GM19452 (cell line): ENCODE results near the gene RIBC2.

ENCODE experiments used
- ATAC-seq: cut with Tn5 transposase; IDR thresholded peaks from one replicate; pipeline ENCODE4 v1.9.1; 2021; ENCODE audit not compliant: unreplicated experiment

Gene RIBC2

DNA sequence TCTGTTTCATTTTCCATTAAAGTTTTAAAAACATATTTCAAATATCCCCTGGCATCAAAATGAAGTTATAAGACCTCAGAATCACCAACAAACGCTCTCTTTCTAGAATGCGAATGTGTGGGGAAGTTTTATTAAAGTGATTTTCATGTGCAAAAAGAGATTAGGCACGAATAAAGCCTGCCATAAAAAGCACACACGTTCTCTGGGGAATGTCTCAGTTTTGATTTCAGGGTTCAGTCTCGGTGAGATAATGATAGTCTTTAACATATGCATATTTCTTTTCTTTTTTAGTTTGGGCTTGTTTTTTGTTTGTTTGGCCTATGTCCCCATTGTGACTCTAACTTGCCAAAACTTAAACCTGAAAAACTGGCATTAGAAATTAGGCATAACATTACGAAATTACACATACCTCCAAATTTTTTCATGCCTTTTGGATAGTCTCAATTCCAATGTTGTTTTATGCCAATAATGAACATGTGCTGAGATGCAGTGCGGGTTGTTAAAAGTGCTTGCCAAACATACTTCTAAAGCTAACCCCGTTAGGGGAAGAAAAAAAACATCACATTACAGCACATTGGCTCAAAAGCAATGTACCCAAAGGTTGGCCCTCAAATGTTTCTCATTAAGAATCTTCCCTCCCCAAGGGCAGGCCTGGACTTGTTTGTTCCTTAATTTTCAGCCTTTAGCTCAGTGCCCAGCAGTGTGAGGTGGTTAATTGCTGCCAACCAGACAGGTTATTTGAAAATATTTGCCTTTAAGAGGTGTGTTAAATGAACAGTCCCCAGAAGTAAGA is 56.0 kb downstream of the RIBC2 start:
- ATAC-seq, result no peak

DNA sequence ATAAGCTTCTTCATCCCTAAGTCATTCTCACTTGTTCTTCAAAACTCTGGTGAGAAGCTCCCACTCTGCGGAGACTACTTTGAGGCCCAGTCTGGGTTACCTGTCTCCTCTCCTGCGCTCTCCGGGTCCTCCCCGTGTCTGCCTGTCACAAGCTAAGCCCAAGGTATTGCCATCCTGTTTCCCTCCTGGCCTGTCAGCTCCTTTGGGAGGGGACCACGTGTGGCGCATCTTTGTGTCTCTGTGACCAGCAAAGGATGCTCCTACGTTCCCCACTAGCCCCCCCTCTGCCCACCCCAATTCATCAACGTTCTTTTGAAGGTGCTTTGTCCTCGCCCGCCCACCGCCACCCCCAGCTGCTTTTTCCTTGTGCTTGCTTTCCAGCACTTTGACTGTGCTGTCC is 57.4 kb downstream of the RIBC2 start:
- ATAC-seq, result no peak

DNA sequence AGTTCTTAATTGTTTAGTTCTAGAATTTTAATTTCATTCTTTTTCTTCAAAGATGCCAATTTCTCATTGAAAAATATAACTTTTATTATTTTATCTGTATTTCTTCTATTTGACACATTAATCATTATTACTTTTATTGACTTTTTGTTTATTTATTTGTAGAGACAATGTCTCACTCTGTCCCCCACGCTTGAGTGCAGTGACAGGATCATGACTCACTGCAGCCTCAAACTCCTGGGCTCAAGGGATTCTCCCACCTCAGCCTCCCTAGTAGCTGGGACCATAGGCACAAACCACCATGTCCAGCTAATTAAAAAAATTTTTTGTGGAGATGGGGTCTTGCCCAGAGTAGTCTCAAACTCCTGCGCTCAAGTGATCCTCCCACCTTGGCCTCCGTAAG is 58.9 kb downstream of the RIBC2 start:
- ATAC-seq, result no peak

DNA sequence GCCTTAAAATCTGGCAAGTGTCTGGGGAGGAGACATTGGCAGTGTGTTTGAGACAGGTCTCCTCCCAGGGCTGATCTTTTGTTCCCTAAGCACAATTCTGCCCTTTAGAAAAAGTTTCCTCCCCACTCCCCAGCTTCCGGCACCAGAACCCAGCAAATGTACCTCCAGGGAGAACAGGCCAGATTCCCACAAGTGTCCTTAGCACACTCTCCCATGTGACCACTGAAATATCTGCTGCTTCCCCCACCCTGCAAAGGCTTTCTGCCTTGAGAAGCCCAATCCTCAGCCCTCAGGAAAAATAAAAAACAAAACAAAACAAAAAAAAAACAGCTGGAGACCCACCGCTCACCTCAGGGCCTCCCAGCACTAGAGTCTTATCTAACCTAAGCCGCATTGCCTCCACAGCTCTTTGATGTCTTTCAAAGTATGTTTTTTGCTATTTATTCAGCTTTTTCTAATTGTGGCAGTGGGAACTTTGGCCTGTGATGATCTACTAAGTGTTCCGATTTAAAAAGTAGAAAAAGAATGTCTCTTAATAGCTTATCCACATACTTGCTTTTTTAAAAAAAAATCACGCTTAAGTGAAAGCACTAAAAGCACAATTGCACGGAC is 60.2 kb downstream of the RIBC2 start:
- ATAC-seq, result no peak

DNA sequence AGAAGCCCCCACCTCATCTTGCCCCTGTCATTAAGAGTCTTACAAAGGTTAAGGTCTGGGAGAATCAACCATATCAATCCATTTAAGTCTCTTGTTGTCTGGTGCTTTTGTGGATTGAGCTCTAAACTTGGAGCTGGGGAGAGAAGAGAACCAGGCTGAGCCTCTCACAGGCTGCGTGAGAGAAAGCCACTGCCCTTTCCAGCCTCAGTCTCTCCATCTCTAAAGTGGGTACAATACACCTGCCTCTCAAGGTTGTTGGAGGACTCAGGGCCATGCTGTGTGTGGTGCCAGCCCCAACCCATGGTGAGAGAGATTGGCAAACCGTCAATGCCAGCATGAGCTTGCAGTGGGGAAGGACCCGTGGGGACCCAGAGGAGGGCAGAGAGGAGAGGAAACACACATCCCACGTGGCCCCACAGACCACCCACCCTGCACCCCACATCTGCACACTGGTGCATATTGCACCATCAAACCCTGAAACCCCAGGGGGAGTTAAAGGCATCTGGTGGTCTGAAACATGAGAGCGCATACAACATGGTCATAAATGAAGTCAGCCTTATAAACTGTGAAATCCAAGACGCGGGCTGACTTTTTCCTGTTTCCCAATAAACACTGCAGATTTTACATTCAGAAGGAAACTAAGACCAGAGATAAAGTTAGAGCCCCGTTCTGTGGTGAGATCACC is 61.7 kb downstream of the RIBC2 start:
- no peak for ATAC-seq

DNA sequence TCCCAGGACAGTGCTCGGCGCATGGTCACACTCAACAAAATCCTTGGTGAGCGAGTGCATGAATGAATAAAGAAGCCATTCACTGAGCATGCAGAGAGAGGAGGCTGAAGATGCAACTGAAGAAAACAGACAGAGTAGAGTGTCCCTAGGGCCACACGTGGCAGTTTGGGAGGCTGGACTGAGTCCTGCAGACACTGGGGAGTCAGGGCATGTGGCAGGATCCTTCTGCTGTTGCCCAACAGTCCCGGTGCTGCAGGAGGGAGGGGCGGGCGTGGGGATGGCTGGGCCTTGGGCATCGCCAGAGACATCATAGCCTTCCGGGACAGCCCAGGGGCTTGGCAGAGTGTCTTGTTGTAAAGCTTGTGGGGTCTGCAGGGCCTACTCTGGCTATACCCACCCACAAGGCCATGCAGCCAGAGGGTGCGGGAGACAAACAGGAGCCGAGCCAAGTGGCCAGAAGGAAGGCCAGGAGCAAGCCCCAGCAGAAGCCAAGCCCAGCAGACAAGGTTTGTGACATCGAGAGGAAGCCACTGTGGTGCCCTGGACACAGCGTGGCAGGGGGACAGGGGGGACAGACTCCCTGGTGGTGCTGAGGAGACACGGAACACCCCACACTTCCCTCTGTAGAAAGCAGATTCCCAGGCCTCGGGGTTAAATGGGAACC is 62.5 kb downstream of the RIBC2 start:
- no peak for ATAC-seq

DNA sequence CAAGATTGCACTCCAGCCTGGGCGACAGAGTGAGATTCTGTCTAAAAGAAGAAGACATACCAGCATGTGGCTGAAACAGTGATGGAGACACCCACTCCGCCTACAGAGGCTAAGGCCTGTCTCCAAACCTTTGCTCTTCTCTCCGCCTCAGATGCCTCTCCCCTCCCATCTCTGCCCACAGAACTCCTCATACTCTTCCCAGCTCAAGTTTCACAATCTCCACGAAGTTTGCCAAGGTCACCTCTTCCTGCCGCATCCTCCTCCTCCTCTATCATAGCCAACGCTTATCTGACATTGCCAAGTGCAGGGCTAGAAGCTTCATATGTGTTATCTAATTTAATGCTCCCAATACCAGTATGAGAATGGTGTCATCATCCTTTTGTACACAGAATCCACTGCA is 63.3 kb downstream of the RIBC2 start:
- ATAC-seq, result no peak

DNA sequence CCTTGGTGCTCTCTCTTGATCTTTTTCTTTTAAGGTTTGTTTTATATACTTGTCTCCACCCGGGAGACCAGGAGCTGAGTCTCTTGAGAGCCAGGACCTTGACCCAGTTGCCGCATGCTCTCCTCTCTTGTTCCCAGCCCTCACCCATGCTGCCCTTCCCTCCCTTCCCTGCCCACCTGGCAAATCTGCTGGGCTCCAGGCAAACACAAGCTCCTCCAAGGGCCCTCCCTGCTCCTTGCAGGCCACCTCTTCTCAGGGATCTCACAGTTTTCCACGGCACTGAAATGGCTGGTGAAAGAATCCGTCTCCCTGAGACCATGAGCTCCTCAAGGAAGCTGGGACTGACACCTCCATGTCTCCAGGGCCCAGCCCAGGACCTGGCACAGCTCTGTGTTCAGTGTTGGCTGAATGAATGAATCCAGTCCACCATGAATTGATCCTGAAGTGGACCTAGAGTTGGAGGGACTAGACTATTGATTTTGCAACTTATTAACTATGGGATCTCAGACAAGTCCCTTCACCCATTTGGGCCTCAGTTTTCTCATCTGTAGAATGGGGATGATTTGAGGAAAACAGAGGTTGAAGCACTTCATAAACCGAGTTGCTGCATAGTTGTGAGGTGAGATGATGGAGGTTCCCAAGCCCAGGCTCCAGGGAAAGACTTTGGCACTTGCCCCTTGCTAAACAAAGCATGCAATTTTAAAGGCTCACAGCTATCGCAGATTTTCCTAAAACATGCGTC is 64.0 kb downstream of the RIBC2 start:
- no peak for ATAC-seq

DNA sequence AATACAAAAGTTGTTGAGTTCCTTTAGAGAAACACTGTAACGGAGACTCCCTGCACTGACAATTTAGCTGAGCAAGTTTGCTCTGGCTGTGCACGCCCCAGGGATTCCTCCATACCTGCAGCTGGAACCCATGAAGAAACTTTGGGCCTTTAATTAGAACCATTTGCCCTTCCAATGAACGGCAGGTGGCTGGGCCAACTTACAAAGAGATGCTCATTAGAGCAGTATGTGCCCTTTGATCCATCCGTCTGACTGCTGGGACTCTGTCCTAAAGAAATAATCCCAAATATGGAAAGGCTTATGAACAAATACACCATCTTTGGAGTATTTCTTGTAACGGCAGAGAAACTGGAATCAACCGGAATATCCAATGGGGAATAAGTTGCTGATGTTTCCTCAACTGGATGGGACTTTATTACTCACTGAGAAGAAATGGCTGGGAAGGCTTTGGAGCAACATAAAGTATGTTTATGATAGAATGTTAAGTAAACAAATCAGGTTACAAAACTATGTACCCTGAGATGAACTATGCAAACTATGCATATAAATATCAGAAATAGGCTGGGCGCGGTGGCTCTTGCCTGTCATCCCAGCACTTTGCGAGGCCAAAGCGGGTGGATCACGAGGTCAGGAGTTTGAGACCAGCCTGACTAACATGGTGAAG is 64.7 kb downstream of the RIBC2 start:
- ATAC-seq, result no peak

DNA sequence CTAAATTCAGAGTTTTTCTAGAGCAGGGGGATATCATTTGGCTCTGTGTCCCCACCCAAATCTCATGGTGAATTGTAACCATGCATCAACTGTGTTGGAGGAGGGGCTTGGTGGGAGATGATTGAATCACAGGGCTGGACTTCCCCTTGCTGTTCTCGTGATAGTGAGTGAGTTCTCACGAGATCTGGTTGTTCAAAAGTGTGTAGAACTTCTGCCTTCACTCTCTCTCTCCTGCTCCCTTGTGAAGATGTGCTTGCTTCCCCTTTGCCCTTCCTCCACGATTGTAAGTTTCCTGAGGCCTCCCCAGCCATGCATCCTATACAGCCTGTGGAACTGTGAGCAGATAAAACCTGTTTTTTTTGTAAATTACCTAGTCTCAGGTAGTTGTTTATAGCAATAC is 67.2 kb downstream of the RIBC2 start:
- ATAC-seq, result no peak

DNA sequence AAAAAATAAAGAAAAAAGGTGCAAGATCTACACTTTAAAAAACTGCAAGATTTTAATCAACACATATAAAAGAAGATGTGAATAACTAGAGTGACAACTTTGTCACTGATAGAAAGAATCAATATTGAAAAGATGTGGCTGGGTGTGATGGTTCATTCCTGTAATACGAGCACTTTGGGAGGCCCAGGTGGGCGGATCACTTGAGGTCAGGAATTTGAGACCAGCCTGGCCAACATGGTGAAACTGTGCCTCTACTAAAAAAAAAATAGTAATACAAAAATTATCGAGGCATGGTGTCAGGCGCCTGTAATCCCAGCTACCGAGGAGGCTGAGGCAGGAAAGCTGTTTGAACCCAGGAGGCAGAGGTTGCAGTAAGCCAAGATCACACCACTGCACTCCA is 68.2 kb downstream of the RIBC2 start:
- ATAC-seq, result no peak
